Gastroesophageal sphincter (tissue), 3 donors: ENCODE measurements around the gene SH3PXD2A.

Experiments
- CTCF ChIP-seq, 4 experiments: fragments of 200-600 bp in 2 of 4; fragments of 450-650 bp in 2 of 4; sonication (generic) in 1 of 4; IDR thresholded peaks; one replicate each; pipeline ENCODE4 v1.5.1; 2017 to 2019; ENCODE audit warnings: antibody characterized with exemption in 4 of 4, mild to moderate bottlenecking in 2 of 4, moderate library complexity in 2 of 4
- EP300 ChIP-seq: sonication (generic); formaldehyde crosslinking; IDR thresholded peaks from one replicate; pipeline ENCODE4 v1.6.1; 2017; ENCODE audit warnings: antibody characterized with exemption, mild to moderate bottlenecking
- POLR2A ChIP-seq, 2 donors: fragments of 450-650 bp; IDR thresholded peaks; one replicate each; pipeline ENCODE4 v1.6.1; 2017; ENCODE audit warnings: antibody characterized with exemption in 2 of 2, mild to moderate bottlenecking in 2 of 2, moderate library complexity in 1 of 2
- POLR2AphosphoS5 ChIP-seq: sonication (generic); formaldehyde crosslinking; IDR thresholded peaks from one replicate; pipeline ENCODE4 v1.6.1; 2017; ENCODE audit warnings: antibody characterized with exemption

- TF ChIP-seq CTCF (IDR thresholded peaks at IDR 0.05): no peak
- TF ChIP-seq POLR2A (IDR thresholded peaks at IDR 0.05): no peak
- TF ChIP-seq POLR2AphosphoS5: no peak
- no peak for TF ChIP-seq EP300
Measured at GRCh38 chr10:103822107-103822716, 33.2 kb downstream of the SH3PXD2A start.
